ENCODE measurements around the gene PID1. TPM values are rescaled to one million over a fixed set of nuclear protein-coding genes. Genes with fewer than 3 reads are reported as not detected.
"Not testable (repeated sequence)": the region's sequence is repeated elsewhere in the genome, so short reads cannot be mapped to it uniquely, and the experiment has no call there.

PID1 gene
- total RNA-seq, 6 experiments from 2014 or later, result 28.5 to 95.4 (median 65.3) TPM

DNA sequence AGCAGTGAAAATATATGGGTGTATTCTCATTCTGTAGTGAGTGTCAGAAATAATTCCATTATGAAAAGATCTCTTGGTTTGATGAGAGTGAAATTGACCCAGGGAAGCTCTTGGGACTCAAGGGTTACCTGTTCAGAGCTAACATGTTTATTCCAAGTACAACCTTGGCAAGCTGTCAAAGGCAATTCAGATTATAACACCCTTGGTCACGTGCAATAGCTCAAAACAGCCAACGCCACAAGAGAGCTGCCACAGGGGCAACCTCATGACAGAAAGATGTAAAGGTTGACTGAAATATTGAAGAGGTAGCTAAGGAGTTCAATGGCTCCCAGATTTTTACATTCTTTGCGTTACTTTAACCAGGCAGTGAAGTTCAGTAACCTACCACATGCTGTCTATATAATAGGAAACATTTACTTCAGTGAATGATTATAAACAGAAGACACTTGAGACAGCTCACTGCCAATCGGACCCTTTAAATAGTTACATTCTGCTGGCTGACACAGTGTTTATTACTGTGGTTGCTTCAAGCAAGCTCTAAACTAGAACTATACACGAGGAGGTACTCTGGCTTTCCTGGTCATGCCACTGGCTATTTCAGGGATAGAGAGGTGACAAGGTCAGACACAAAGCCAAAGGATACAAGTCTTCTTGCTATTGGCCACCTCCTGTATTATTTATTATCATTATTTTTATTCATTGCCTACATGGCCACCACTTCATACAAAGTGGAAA, 187.3 kb downstream of the PID1 start:
- peaks cover 0 to 2% (median 0%) of the 10 kb centered on the region in 4 donors for H3K9me3 ChIP-seq
- no peak overlapping the region for H3K27ac ChIP-seq
- peaks cover 0 to 9% (median 3%) of the 10 kb centered on the region in 4 donors for H3K4me1 ChIP-seq
- no peak overlapping the region for H3K4me3 ChIP-seq
- WGBS (ENCODE audit: insufficient coverage, low coverage, low lambda C conversion rate, missing lambda C conversion rate), result 65% methylated on average over 4 of the region's 5 CpGs
- DNase-seq (peak in 1 of 3 donors; percentile 53), ATAC-seq (peak; percentile 45 to 87 (median 66))
- H3K36me3 ChIP-seq, result no peaks in the 10 kb centered on the region
- TF ChIP-seq CTCF (IDR thresholded peaks at IDR 0.05) (no peak), POLR2A (IDR thresholded peaks at IDR 0.05) (no peak)
- no peaks in the 10 kb centered on the region for H3K27me3 ChIP-seq
- intact Hi-C loops (cut with DNase I), result no loop called here

- TF ChIP-seq POLR2A (IDR thresholded peaks at IDR 0.05), result no peak
- TF ChIP-seq CTCF (IDR thresholded peaks at IDR 0.05), result no peak
- Histone ChIP-seq H3K36me3 (peaks cover 0 to 6% (median 0%) of the 10 kb centered on the region in 4 donors), H3K9me3 (peaks cover 0 to 2% (median 0%) of the 10 kb centered on the region in 4 donors), H3K27me3 (no peaks in the 10 kb centered on the region), H3K4me3 (no peak overlapping the region), H3K27ac (no peak overlapping the region), H3K4me1 (peaks cover 0 to 9% (median 3%) of the 10 kb centered on the region in 4 donors)
- 42% methylated on average over 1 of the region's 1 CpG for WGBS (ENCODE audit: insufficient coverage, low coverage, low lambda C conversion rate, missing lambda C conversion rate)
- intact Hi-C loops (cut with DNase I), result no loop called here
- ATAC-seq (no peak), DNase-seq (no peak)
These were observed 189.7 kb downstream of the PID1 start for GRCh38 chr2:229081411-229081810.

- no peak overlapping the region for H3K4me3 ChIP-seq
- DNase-seq (no peak), ATAC-seq (peak in 1 of 4 donors; percentile 16)
- peaks cover 0 to 2% (median 0%) of the 10 kb centered on the region in 4 donors for H3K9me3 ChIP-seq
- WGBS (ENCODE audit: insufficient coverage, low coverage, low lambda C conversion rate, missing lambda C conversion rate), result 30% methylated on average over 1 of the region's 1 CpG
- no peak for TF ChIP-seq POLR2A (IDR thresholded peaks at IDR 0.05)
- TF ChIP-seq CTCF (IDR thresholded peaks at IDR 0.05), result no peak
- no peak overlapping the region for H3K27ac ChIP-seq
- peaks cover 0 to 6% (median 0%) of the 10 kb centered on the region in 4 donors for H3K36me3 ChIP-seq
- H3K4me1 ChIP-seq, result peaks cover 0 to 9% (median 3%) of the 10 kb centered on the region in 4 donors
- intact Hi-C loops (cut with DNase I), result no loop called here
- H3K27me3 ChIP-seq, result no peaks in the 10 kb centered on the region
These were observed 190.9 kb downstream of the PID1 start for GRCh38 chr2:229080172-229080571.

GRCh38 chr2:229076886-229077285, 194.2 kb downstream of the PID1 start:
- H3K9me3 ChIP-seq; H3K27me3 ChIP-seq; H3K4me1 ChIP-seq; intact Hi-C loops (cut with DNase I); H3K4me3 ChIP-seq; ATAC-seq; H3K27ac ChIP-seq; DNase-seq; H3K36me3 ChIP-seq: not testable (repeated sequence)
- WGBS (ENCODE audit: insufficient coverage, low coverage, low lambda C conversion rate, missing lambda C conversion rate), result 88% methylated on average over 2 of the region's 2 CpGs

DNA sequence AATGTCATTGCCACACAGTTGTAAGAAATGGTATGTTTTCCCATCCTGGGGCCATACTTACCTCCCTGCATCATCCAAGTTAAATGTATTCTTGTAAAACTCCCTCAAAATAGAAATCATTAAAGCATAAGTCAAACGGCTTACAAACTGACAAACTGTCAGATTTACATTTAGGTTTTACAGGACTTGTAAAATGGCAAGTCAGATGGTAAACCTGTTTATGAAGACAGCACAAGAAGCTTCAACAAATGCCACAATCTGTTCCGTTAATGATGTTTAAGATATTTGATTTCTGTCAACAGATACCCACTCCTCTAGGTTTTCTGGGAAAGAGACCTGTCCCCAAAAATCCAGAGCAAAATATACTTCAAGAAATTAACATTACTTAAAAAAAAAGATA, 197.2 kb downstream of the PID1 start:
- TF ChIP-seq CTCF (IDR thresholded peaks at IDR 0.05), result no peak
- TF ChIP-seq POLR2A (IDR thresholded peaks at IDR 0.05), result no peak
- WGBS (ENCODE audit: insufficient coverage, low coverage, low lambda C conversion rate, missing lambda C conversion rate), result 74% methylated on average over 2 of the region's 2 CpGs
- Histone ChIP-seq H3K27me3 (no peaks in the 10 kb centered on the region), H3K36me3 (peaks cover 0 to 6% (median 0%) of the 10 kb centered on the region in 4 donors), H3K4me1 (no peaks in the 10 kb centered on the region), H3K27ac (no peak overlapping the region), H3K4me3 (no peak overlapping the region), H3K9me3 (no peaks in the 10 kb centered on the region)
- DNase-seq (no peak), ATAC-seq (no peak)
- intact Hi-C loops (cut with DNase I), result no loop called here

Measured in right lobe of liver (tissue), 6 donors.